Measurements from ENCODE around the gene EEF2KMT. TPM values are rescaled to one million over a fixed set of nuclear protein-coding genes. Genes with fewer than 3 reads are reported as not detected.
A peak's percentile ranks its signal among the peaks of the same experiment; 100 is the strongest.
"Not testable (repeated sequence)": the region's sequence is repeated elsewhere in the genome, so short reads cannot be mapped to it uniquely, and the experiment has no call there.

The EEF2KMT gene
- 1 to 10 TPM; 7.7 to 8.4 TPM for total RNA-seq

GRCh38 chr16:5097470-5098220 lies at the start of gene EEF2KMT:
Gene EEF2KMT, minus strand, starts transcription at chr16:5097795. Its CDS starts 56 bp downstream, at chr16:5097739.
- H3K9me3 Mint-ChIP-seq; H3K36me3 Mint-ChIP-seq (ENCODE audit: low read depth): not testable (repeated sequence)
- CTCF ChIA-PET: interaction anchor here (0.6 kb wide), 1 partner anchor 473 kb away, joined by 3 read pairs; the partner anchor contains the start of gene MGRN1
- Mint-ChIP-seq H3K4me1 (peaks cover 24% of the 10 kb centered on the region), H3K4me3 (peak within 1 kb of the TSS; percentile 82), H3K27me3 (peaks cover 10% of the 10 kb centered on the region), H3K27ac (peak within 1 kb of the TSS; percentile 92)
- POLR2A ChIA-PET: interaction anchor here (0.9 to 1.4 kb wide), 2 partner anchors 26 to 64 kb away, joined by 5 to 7 read pairs; partner anchors contain the start of genes ALG1 and NAGPA
- peak; percentile 97 for DNase-seq

- H3K27me3 Mint-ChIP-seq; DNase-seq; CTCF ChIA-PET; POLR2A ChIA-PET; H3K36me3 Mint-ChIP-seq (ENCODE audit: low read depth); H3K27ac Mint-ChIP-seq; H3K4me3 Mint-ChIP-seq; H3K4me1 Mint-ChIP-seq; H3K9me3 Mint-ChIP-seq: not testable (repeated sequence)
Observed at GRCh38 chr16:5144621-5144956, 47.0 kb upstream of the EEF2KMT start.

DNA sequence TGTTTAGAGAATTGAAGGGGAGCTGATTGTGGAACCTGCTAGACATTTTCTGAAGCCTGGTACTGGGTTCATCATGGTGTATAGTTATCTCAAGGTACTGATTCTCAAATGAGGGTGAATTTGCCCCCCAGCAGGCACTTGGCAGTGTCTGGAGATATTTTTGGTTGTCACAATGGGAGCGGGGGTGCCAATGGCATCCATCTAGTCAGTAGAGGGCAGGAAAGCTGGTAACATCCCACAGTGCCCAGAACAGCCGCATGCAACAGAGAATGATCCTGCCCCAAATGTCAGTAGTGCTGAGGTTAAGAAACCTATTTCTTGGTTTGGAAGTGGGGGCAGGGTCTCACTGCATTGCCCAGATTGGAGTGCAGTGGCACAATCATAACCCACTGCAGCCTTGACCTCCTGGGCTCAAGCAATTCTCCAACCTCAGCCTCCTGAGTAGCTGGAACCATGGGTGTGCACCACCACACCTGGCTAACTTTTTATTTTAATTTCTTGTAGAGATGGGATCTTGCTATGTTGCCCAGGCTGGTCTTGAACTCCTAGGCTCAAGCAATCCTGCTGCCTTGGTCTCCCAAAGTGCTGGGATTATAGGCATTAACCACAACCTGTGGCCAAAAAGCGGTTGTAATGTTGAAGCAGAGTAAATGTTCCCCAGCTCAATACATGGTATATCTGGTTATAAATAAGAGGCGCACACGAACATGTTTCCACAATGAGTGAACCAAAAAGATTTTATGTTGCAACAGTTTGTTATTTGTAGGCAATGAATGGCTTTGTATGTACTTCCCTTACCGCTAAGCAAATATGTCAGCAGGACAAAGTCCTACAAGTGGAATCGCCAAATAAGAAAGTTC lies 46.4 kb upstream of the EEF2KMT start:
- no peak for DNase-seq
- H3K4me1 Mint-ChIP-seq: no peaks in the 10 kb centered on the region
- no peaks in the 10 kb centered on the region for H3K36me3 Mint-ChIP-seq (ENCODE audit: low read depth)
- H3K4me3 Mint-ChIP-seq: no peak overlapping the region
- no peaks in the 10 kb centered on the region for H3K9me3 Mint-ChIP-seq
- H3K27ac Mint-ChIP-seq: no peak overlapping the region
- CTCF ChIA-PET: no interaction called here
- H3K27me3 Mint-ChIP-seq: no peaks in the 10 kb centered on the region
- POLR2A ChIA-PET: no interaction called here

DNA sequence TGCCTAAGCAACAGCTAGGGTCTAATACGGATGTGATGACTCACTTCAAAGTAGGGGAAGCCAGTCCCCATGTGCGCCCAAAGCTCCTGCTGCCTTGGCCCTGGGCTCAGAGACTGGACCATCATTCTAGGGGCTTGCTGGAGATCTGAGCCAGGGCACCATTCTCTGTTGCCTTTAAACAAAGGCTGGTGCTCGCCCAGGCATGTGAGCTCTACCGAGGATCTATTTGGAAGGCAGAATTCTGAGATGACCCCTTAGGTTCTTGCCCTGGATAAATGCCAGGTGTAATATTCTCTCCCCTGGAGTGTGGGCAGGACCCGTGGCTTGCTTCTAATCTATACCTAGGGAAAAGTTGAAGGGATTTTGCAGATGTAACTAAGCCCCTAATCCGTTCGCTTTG lies 42.6 kb upstream of the EEF2KMT start:
- DNase-seq; H3K4me1 Mint-ChIP-seq; H3K4me3 Mint-ChIP-seq; H3K36me3 Mint-ChIP-seq (ENCODE audit: low read depth); H3K27ac Mint-ChIP-seq; POLR2A ChIA-PET; CTCF ChIA-PET; H3K27me3 Mint-ChIP-seq; H3K9me3 Mint-ChIP-seq: not testable (repeated sequence)

GRCh38 chr16:5134739-5135452 lies 37.3 kb upstream of the EEF2KMT start:
- POLR2A ChIA-PET; H3K9me3 Mint-ChIP-seq; DNase-seq; H3K36me3 Mint-ChIP-seq (ENCODE audit: low read depth); H3K4me3 Mint-ChIP-seq; H3K4me1 Mint-ChIP-seq; H3K27ac Mint-ChIP-seq: not testable (repeated sequence)
- peaks cover 23% of the 10 kb centered on the region for H3K27me3 Mint-ChIP-seq
- CTCF ChIA-PET: interaction anchor here (1.1 kb wide), 1 partner anchor 61 kb away, joined by 7 read pairs; no protein-coding TSS in a partner anchor

DNA sequence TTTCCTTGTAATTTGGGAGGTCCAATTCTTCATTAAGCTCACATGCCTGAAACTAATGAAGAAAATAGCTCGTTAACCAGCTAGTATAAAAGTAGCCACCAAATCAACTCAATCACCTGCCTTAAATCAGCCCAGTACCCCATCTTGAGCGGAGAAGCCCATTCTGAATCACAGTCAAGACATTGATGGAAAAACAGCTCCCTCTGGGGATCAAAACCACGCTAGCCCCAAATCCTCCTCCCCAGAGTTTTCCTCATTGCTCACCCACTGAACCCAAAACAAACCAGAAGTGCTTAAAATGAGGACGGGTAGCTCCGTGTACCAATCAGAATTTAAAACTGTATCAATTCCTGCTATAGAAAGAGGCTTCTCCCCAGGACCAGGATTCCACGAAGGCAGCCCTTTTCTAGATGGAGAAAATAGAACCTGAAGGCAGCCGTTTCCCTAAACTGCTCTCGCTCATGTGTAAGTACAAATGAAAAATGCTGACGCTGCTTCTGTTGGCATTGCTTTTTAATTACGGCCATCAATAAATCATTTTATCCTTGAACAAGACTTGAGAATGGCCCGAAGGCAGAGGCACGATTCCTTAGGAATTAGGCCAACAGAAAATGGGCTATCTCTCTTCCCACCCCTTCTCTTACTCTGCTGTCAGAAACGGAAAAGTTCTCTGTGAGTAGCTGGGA lies 35.5 kb upstream of the EEF2KMT start:
- peaks cover 27% of the 10 kb centered on the region for H3K27me3 Mint-ChIP-seq
- H3K9me3 Mint-ChIP-seq; H3K36me3 Mint-ChIP-seq (ENCODE audit: low read depth); CTCF ChIA-PET; H3K27ac Mint-ChIP-seq; POLR2A ChIA-PET; H3K4me3 Mint-ChIP-seq; H3K4me1 Mint-ChIP-seq; DNase-seq: not testable (repeated sequence)

DNA sequence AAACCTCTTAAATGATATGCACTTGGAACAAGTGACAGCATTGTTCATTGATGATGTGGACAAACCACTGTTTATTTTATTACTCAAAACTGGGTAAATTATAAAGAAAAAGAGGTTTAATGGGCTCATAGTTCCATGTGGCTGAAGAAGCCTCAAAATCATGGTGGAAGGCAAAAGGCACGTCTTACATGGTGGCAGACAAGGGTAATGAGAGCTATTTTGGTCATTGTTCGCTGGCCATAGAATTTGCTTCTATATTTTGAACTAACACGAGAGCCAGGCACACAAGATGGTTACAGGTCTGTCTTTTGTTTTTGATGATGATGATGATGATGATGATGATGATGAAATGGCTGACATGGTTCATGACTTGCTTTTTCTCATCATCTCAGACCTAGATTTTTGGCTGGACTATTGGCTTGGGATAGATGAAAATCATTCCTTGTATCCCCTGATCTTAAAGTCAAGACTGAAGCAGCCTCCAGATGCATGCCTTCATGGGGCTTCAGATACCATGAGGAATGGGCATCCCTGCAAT lies 33.9 kb upstream of the EEF2KMT start:
- peaks cover 24% of the 10 kb centered on the region for H3K27me3 Mint-ChIP-seq
- CTCF ChIA-PET; DNase-seq; H3K4me1 Mint-ChIP-seq; H3K27ac Mint-ChIP-seq; H3K4me3 Mint-ChIP-seq; POLR2A ChIA-PET; H3K36me3 Mint-ChIP-seq (ENCODE audit: low read depth); H3K9me3 Mint-ChIP-seq: not testable (repeated sequence)

DNA sequence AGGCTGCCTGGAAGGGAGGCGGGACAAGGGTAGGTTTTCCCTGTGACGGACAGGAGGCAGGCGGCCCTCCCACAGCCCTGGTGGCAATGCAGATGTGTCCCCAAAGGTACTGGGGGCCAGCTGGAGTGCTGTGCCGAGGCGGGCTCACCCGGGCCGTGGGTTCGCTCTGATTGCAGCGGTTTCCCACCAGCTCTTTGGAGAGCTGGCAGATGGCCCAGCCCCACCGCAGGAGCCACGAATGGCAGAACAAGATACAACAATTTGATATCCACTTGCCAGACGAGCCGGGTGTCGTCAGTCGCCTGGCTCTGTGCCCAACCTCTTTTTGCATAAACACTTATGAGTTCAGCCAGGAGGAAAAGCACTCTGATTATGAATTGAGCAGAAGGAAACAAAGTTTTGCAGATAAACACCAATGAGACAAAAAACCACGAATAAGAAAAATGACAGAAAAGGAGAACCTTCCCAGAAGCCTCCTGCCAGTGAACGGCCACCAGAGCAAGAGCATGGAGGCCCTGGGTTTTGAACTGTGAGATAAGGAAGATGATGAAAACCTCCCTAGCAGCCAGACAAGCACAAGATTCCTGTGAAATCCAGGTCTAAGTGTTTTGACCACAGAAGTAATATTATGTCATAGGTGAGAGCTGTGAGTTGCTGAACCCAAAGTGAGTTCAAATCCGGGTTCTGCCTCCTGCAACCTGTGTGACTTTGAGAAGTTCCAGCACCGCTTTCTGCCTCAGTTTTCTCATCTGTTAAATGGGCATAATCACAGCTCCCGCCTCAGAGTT lies 19.9 kb upstream of the EEF2KMT start:
- H3K4me3 Mint-ChIP-seq; POLR2A ChIA-PET; DNase-seq; H3K4me1 Mint-ChIP-seq; CTCF ChIA-PET; H3K9me3 Mint-ChIP-seq; H3K27ac Mint-ChIP-seq; H3K36me3 Mint-ChIP-seq (ENCODE audit: low read depth): not testable (repeated sequence)
- peaks cover 24% of the 10 kb centered on the region for H3K27me3 Mint-ChIP-seq

GRCh38 chr16:5116780-5117295 lies 19.2 kb upstream of the EEF2KMT start:
- H3K4me1 Mint-ChIP-seq; H3K27ac Mint-ChIP-seq; H3K36me3 Mint-ChIP-seq (ENCODE audit: low read depth); H3K4me3 Mint-ChIP-seq; H3K9me3 Mint-ChIP-seq; DNase-seq; POLR2A ChIA-PET; CTCF ChIA-PET: not testable (repeated sequence)
- peaks cover 24% of the 10 kb centered on the region for H3K27me3 Mint-ChIP-seq

DNA sequence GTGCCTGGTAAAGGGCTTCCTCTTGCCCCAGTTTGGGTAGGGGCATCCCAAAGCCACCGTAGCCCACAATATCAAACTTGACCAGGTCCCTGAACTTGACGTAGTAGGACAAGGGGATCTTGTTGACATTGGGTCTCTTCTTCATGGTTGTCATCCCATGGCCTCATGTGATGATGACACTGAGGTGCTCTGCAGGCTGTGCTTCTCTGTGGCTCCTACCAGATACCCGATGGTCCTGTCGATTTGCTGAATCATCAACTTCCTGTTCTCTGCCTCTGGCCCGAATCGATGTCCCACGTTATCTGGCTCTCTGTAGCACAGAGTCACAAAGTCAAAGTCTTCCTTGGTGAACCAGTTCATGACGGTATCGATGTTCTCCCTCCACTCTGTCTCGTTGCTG lies 13.3 kb upstream of the EEF2KMT start:
- H3K27ac Mint-ChIP-seq; H3K4me3 Mint-ChIP-seq; H3K27me3 Mint-ChIP-seq; CTCF ChIA-PET; DNase-seq; H3K36me3 Mint-ChIP-seq (ENCODE audit: low read depth); H3K4me1 Mint-ChIP-seq; POLR2A ChIA-PET; H3K9me3 Mint-ChIP-seq: not testable (repeated sequence)

GRCh38 chr16:5108505-5109158 lies 11.0 kb upstream of the EEF2KMT start:
- H3K4me3 Mint-ChIP-seq: no peak overlapping the region
- H3K27ac Mint-ChIP-seq: no peak overlapping the region
- H3K27me3 Mint-ChIP-seq: peaks cover 3% of the 10 kb centered on the region
- no peaks in the 10 kb centered on the region for H3K9me3 Mint-ChIP-seq
- DNase-seq: no peak
- H3K36me3 Mint-ChIP-seq (ENCODE audit: low read depth): no peaks in the 10 kb centered on the region
- POLR2A ChIA-PET: no interaction called here
- H3K4me1 Mint-ChIP-seq: no peaks in the 10 kb centered on the region
- CTCF ChIA-PET: no interaction called here

- DNase-seq; POLR2A ChIA-PET; H3K4me1 Mint-ChIP-seq; H3K27me3 Mint-ChIP-seq; H3K9me3 Mint-ChIP-seq; H3K27ac Mint-ChIP-seq; H3K36me3 Mint-ChIP-seq (ENCODE audit: low read depth); CTCF ChIA-PET; H3K4me3 Mint-ChIP-seq: not testable (repeated sequence)
Observed at GRCh38 chr16:5105039-5105438, 7.4 kb upstream of the EEF2KMT start.

Measured in activated CD4-positive, alpha-beta memory T cell treated with anti-CD3 and anti-CD28 coated beads, Interleukin-2, amount 10 ng/mL, durations not matched to agents 7 days and 5 days (primary cell).